Common myeloid progenitor, CD34-positive (primary cell): ENCODE results near the gene ADGRA1.

ENCODE experiments used
- CTCF ChIA-PET: fragments of 350-600 bp; sonication (Branson Sonifier 250); formaldehyde crosslinking; loops from one replicate; lab custom pipeline; 2021; ENCODE audit warnings: antibody characterized with exemption; lab: Charles Lee
- POLR2A ChIA-PET: fragments of 350-600 bp; sonication (Branson Sonifier 250); formaldehyde crosslinking; loops from one replicate; lab custom pipeline; 2021; ENCODE audit warnings: antibody characterized with exemption; lab: Charles Lee
- DNase-seq, 3 donors: peaks; one replicate each; pipeline versions ENCODE4 v3.0.0 to v3.0.0-alpha.2; 2013
- H3K27ac ChIP-seq, 2 experiments: 1 replicate in 1 of 2; 2 replicates in 1 of 2; pipeline ENCODE4 v1.7.0; 2013; ENCODE audit warnings: inconsistent platforms in 2 of 2, low read length in 2 of 2, mild to moderate bottlenecking in 2 of 2, low read depth in 1 of 2, moderate library complexity in 1 of 2; ENCODE audit not compliant: severe bottlenecking in 2 of 2, insufficient read depth in 1 of 2, poor library complexity in 1 of 2
- H3K27me3 ChIP-seq, 5 experiments: replicated peaks in 2 of 5; 1 replicate in 3 of 5; 2 replicates in 2 of 5; pipeline versions ENCODE4 v1.6.1 to v1.7.0; 2013; ENCODE audit warnings: low read length in 4 of 5, mild to moderate bottlenecking in 2 of 5, moderate library complexity in 2 of 5, inconsistent platforms in 1 of 5; ENCODE audit not compliant: insufficient read depth in 5 of 5, control insufficient read depth in 4 of 5
- H3K36me3 ChIP-seq, 4 experiments: 1 replicate in 2 of 4; 2 replicates in 2 of 4; pipeline versions ENCODE4 v1.6.1 to v1.7.0; 2013; ENCODE audit warnings: low read length in 3 of 4, control low read depth in 1 of 4, mild to moderate bottlenecking in 1 of 4; ENCODE audit not compliant: control insufficient read depth in 4 of 4, insufficient read depth in 4 of 4
- H3K4me1 ChIP-seq, 4 experiments: 1 replicate in 3 of 4; 2 replicates in 1 of 4; pipeline versions ENCODE4 v1.6.1 to v1.7.1; 2013; ENCODE audit warnings: low read length in 3 of 4, mild to moderate bottlenecking in 3 of 4, control low read depth in 1 of 4, inconsistent platforms in 1 of 4, moderate library complexity in 1 of 4; ENCODE audit not compliant: control insufficient read depth in 4 of 4, insufficient read depth in 4 of 4; ENCODE audit errors: control extremely low read depth in 1 of 4
- H3K4me3 ChIP-seq, 7 experiments: 1 replicate in 4 of 7; 2 replicates in 3 of 7; pipeline versions ENCODE4 v1.5.1 to v1.7.0; 2013; ENCODE audit warnings: mild to moderate bottlenecking in 7 of 7, low read length in 6 of 7, moderate library complexity in 6 of 7, inconsistent platforms in 2 of 7, low read depth in 2 of 7, control low read depth in 1 of 7; ENCODE audit not compliant: insufficient read depth in 4 of 7, control insufficient read depth in 1 of 7; ENCODE audit errors: extremely low read depth in 1 of 7
- H3K9me3 ChIP-seq, 5 experiments: 1 replicate in 4 of 5; 2 replicates in 1 of 5; pipeline versions ENCODE4 v1.6.1 to v1.7.1; 2013; ENCODE audit warnings: low read length in 4 of 5, mild to moderate bottlenecking in 2 of 5, inconsistent platforms in 1 of 5, low read depth in 1 of 5, moderate library complexity in 1 of 5; ENCODE audit not compliant: control insufficient read depth in 4 of 5, insufficient read depth in 2 of 5; ENCODE audit errors: control extremely low read depth in 1 of 5
- WGBS: methylation state at CpG from one replicate; pipeline ENCODE4 v1.1.5; 2013; ENCODE audit not compliant: insufficient coverage; 5-methylcytosine and 5-hydroxymethylcytosine counted together

ADGRA1 gene

GRCh38 chr10:133154996-133155778, 67.5 kb downstream of the ADGRA1 start:
- Histone ChIP-seq H3K4me1 (no peaks in the 10 kb centered on the region), H3K27ac (no peak overlapping the region), H3K9me3 (peaks cover 0 to 3% (median 0%) of the 10 kb centered on the region in 5 experiments), H3K36me3 (no peaks in the 10 kb centered on the region), H3K27me3 (peaks cover 2 to 51% (median 11%) of the 10 kb centered on the region in 5 experiments), H3K4me3 (no peak overlapping the region)
- ChIA-PET POLR2A (no interaction called here), CTCF (no interaction called here)
- 87% methylated on average over 12 of the region's 30 CpGs for WGBS
- DNase-seq: no peak

GRCh38 chr10:133156674-133157579, 69.2 kb downstream of the ADGRA1 start:
- ChIA-PET POLR2A (no interaction called here), CTCF (no interaction called here)
- peaks cover 2 to 58% (median 14%) of the 10 kb centered on the region in 5 experiments for H3K27me3 ChIP-seq
- no peaks in the 10 kb centered on the region for H3K9me3 ChIP-seq
- H3K4me1 ChIP-seq: peaks cover 0 to 12% (median 7%) of the 10 kb centered on the region in 4 experiments
- 96% methylated on average over 4 of the region's 24 CpGs for WGBS
- no peak overlapping the region for H3K27ac ChIP-seq
- peak in 2 of 3 donors; percentile 13 to 33 for DNase-seq
- no peaks in the 10 kb centered on the region for H3K36me3 ChIP-seq
- H3K4me3 ChIP-seq: no peak overlapping the region

- CTCF ChIA-PET: no interaction called here
- POLR2A ChIA-PET: no interaction called here
- Histone ChIP-seq H3K27me3 (peaks cover 2 to 63% (median 22%) of the 10 kb centered on the region in 5 experiments), H3K36me3 (no peaks in the 10 kb centered on the region), H3K9me3 (no peaks in the 10 kb centered on the region), H3K4me3 (peak overlapping the region in 1 of 7 experiments; percentile 9), H3K4me1 (peaks cover 0 to 12% (median 7%) of the 10 kb centered on the region in 4 experiments), H3K27ac (no peak overlapping the region)
- 79% methylated on average over 29 of the region's 34 CpGs for WGBS
- DNase-seq: no peak
These were observed 70.1 kb downstream of the ADGRA1 start for GRCh38 chr10:133157662-133158436.

- ChIA-PET POLR2A (no interaction called here), CTCF (no interaction called here)
- 54% methylated on average over 7 of the region's 12 CpGs for WGBS
These were observed 70.7 kb downstream of the ADGRA1 start for GRCh38 chr10:133158437-133158755.

GRCh38 chr10:133158756-133159610, 71.3 kb downstream of the ADGRA1 start:
- ChIA-PET POLR2A (no interaction called here), CTCF (no interaction called here)
- H3K4me3 ChIP-seq: no peak overlapping the region
- no peak overlapping the region for H3K27ac ChIP-seq
- peaks cover 2 to 75% (median 25%) of the 10 kb centered on the region in 5 experiments for H3K27me3 ChIP-seq
- WGBS: 66% methylated on average over 13 of the region's 23 CpGs
- no peaks in the 10 kb centered on the region for H3K36me3 ChIP-seq
- DNase-seq: no peak
- H3K4me1 ChIP-seq: peaks cover 0 to 12% (median 7%) of the 10 kb centered on the region in 4 experiments
- H3K9me3 ChIP-seq: no peaks in the 10 kb centered on the region

More at GRCh38 chr10:133158437-133158755, 70.7 kb downstream of the ADGRA1 start:
- no peak for DNase-seq
- H3K9me3 ChIP-seq: no peaks in the 10 kb centered on the region
- H3K27me3 ChIP-seq: peaks cover 2 to 69% (median 25%) of the 10 kb centered on the region in 5 experiments
- peaks cover 0 to 12% (median 7%) of the 10 kb centered on the region in 4 experiments for H3K4me1 ChIP-seq
- no peak overlapping the region for H3K4me3 ChIP-seq
- no peaks in the 10 kb centered on the region for H3K36me3 ChIP-seq
- H3K27ac ChIP-seq: no peak overlapping the region

- CTCF ChIA-PET: no interaction called here
These were observed 71.9 kb downstream of the ADGRA1 start for GRCh38 chr10:133159611-133159949.

More at GRCh38 chr10:133159611-133159949, 71.9 kb downstream of the ADGRA1 start:
- no peak for DNase-seq
- Histone ChIP-seq H3K9me3 (no peaks in the 10 kb centered on the region), H3K27ac (no peak overlapping the region), H3K36me3 (no peaks in the 10 kb centered on the region), H3K27me3 (peaks cover 0 to 80% (median 26%) of the 10 kb centered on the region in 5 experiments), H3K4me1 (peaks cover 0 to 12% (median 7%) of the 10 kb centered on the region in 4 experiments), H3K4me3 (no peak overlapping the region)
- POLR2A ChIA-PET: no interaction called here
- 16% methylated on average over 4 of the region's 18 CpGs for WGBS
